Measurements from ENCODE around the gene CNTN6. TPM values are rescaled to one million over a fixed set of nuclear protein-coding genes. Genes with fewer than 3 reads are reported as not detected.

CNTN6 gene
- polyA plus RNA-seq, 1 experiment = not detected

- CTCF ChIA-PET = no interaction called here
- POLR2A ChIA-PET = no interaction called here
- TF ChIP-seq CTCF (IDR thresholded peaks at IDR 0.05; ENCODE audit: insufficient read depth, low read depth, low read length) = no peak
- no peak overlapping the region for H3K4me3 ChIP-seq (ENCODE audit: low read depth, low read length)
- H3K27me3 ChIP-seq (ENCODE audit: control insufficient read depth, insufficient read depth, low read length) = no peaks in the 10 kb centered on the region
- no peak for DNase-seq (ENCODE audit: low read depth)
- no peaks in the 10 kb centered on the region for H3K36me3 ChIP-seq (ENCODE audit: control insufficient read depth, insufficient read depth, low read length)
Measured at GRCh38 chr3:1117843-1118473, 25.1 kb downstream of the CNTN6 start.

GRCh38 chr3:1131166-1131565 lies 38.3 kb downstream of the CNTN6 start:
- ChIA-PET CTCF (no interaction called here), POLR2A (no interaction called here)
- TF ChIP-seq CTCF (IDR thresholded peaks at IDR 0.05; ENCODE audit: insufficient read depth, low read depth, low read length) = no peak

DNA sequence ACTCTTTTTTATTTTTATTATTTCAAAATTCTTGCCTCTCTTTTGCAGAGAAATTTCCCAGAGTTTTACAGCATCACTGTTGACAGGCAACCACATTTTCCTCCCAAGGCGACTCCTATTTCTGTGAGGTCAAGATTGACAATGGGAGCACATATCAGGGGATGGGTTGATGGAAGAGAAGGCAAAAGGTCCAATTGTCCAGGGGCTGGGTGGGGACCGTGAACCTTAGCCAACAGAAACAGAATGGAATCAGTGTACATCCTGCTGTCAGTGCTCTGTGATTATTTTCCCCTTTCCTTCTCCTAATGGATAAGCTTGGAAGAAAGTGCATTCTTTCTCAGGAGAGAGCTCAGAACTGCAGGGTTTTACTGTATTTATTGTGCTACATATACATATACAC lies 42.4 kb downstream of the CNTN6 start:
- no peaks in the 10 kb centered on the region for H3K27me3 ChIP-seq (ENCODE audit: control insufficient read depth, insufficient read depth, low read length)
- no peak overlapping the region for H3K4me3 ChIP-seq (ENCODE audit: low read depth, low read length)
- no peak for TF ChIP-seq CTCF (IDR thresholded peaks at IDR 0.05; ENCODE audit: insufficient read depth, low read depth, low read length)
- no peaks in the 10 kb centered on the region for H3K36me3 ChIP-seq (ENCODE audit: control insufficient read depth, insufficient read depth, low read length)
- DNase-seq (ENCODE audit: low read depth) = no peak
- POLR2A ChIA-PET = no interaction called here
- CTCF ChIA-PET = no interaction called here

More at GRCh38 chr3:1131166-1131565, 38.3 kb downstream of the CNTN6 start:
- Histone ChIP-seq H3K27me3 (ENCODE audit: control insufficient read depth, insufficient read depth, low read length) (no peaks in the 10 kb centered on the region), H3K4me3 (ENCODE audit: low read depth, low read length) (no peak overlapping the region), H3K36me3 (ENCODE audit: control insufficient read depth, insufficient read depth, low read length) (no peaks in the 10 kb centered on the region)
- no peak for DNase-seq (ENCODE audit: low read depth)

DNA sequence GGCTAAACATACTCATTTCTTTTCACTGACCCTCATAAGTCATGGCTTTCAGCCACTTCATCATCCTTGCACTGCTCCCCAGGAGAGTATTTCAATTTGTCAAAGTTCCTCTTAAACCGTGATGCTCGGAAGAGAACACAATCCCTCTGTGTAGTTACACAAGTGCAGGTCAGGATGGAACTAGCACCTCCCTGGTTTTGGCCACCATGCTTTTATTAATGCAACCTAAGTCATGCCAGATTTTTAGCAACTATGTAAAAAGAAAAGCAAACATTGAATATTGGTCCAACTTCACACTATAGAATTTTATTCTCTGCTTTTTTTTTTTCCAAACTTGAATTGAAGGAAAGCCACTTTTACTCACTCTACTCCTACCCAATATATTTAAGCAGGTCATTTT lies 45.2 kb downstream of the CNTN6 start:
- ChIA-PET CTCF (no interaction called here), POLR2A (no interaction called here)
- no peak overlapping the region for H3K4me3 ChIP-seq (ENCODE audit: low read depth, low read length)
- TF ChIP-seq CTCF (IDR thresholded peaks at IDR 0.05; ENCODE audit: insufficient read depth, low read depth, low read length) = no peak
- no peaks in the 10 kb centered on the region for H3K36me3 ChIP-seq (ENCODE audit: control insufficient read depth, insufficient read depth, low read length)
- H3K27me3 ChIP-seq (ENCODE audit: control insufficient read depth, insufficient read depth, low read length) = no peaks in the 10 kb centered on the region
- DNase-seq (ENCODE audit: low read depth) = no peak

- POLR2A ChIA-PET = no interaction called here
- Histone ChIP-seq H3K4me3 (ENCODE audit: low read depth, low read length) (no peak overlapping the region), H3K27me3 (ENCODE audit: control insufficient read depth, insufficient read depth, low read length) (no peaks in the 10 kb centered on the region), H3K36me3 (ENCODE audit: control insufficient read depth, insufficient read depth, low read length) (no peaks in the 10 kb centered on the region)
- TF ChIP-seq CTCF (IDR thresholded peaks at IDR 0.05; ENCODE audit: insufficient read depth, low read depth, low read length) = no peak
- CTCF ChIA-PET = no interaction called here
- no peak for DNase-seq (ENCODE audit: low read depth)
Measured at GRCh38 chr3:1139071-1139470, 46.2 kb downstream of the CNTN6 start.
